CD4-positive, alpha-beta memory T cell (primary cell): ENCODE results near the gene ACVRL1. TPM values are rescaled to one million over a fixed set of nuclear protein-coding genes. Genes with fewer than 3 reads are reported as not detected.
A peak's percentile ranks its signal among the peaks of the same experiment; 100 is the strongest.

Experiments used
- CTCF ChIA-PET: fragments of 350-600 bp; sonication (Branson Sonifier 250); formaldehyde crosslinking; loops from one replicate; lab custom pipeline; 2021; ENCODE audit warnings: inconsistent platforms; ENCODE audit not compliant: partially characterized antibody; lab: Charles Lee
- POLR2A ChIA-PET: fragments of 350-600 bp; sonication (Branson Sonifier 250); formaldehyde crosslinking; loops from one replicate; lab custom pipeline; 2021; ENCODE audit not compliant: partially characterized antibody; lab: Charles Lee
- DNase-seq, 5 donors: peaks; one replicate each; pipeline versions ENCODE4 v3.0.0 to v3.0.0-alpha.2; 2020 to 2022; ENCODE audit warnings: mixed read lengths in 1 of 5
- H3K27ac ChIP-seq: one replicate; pipeline ENCODE4 v1.7.0; 2013; ENCODE audit warnings: low read depth, low read length
- H3K27me3 ChIP-seq: 2 replicates; pipeline ENCODE4 v1.7.0; 2013; ENCODE audit warnings: mild to moderate bottlenecking, low read length, moderate library complexity; ENCODE audit not compliant: insufficient read depth
- H3K36me3 ChIP-seq: 2 replicates; pipeline ENCODE4 v1.7.0; 2013; ENCODE audit warnings: mild to moderate bottlenecking, low read length, moderate library complexity; ENCODE audit not compliant: insufficient read depth
- H3K4me1 ChIP-seq: 2 replicates; pipeline ENCODE4 v1.7.0; 2013; ENCODE audit warnings: mild to moderate bottlenecking, low read length, moderate library complexity; ENCODE audit not compliant: insufficient read depth
- H3K4me3 ChIP-seq, 2 donors: one replicate each; pipeline ENCODE4 v1.7.0; 2013; ENCODE audit warnings: low read length in 2 of 2, mild to moderate bottlenecking in 1 of 2
- H3K9me3 ChIP-seq, 2 donors: one replicate each; pipeline ENCODE4 v1.7.0; 2013; ENCODE audit warnings: low read length in 2 of 2, control low read depth in 1 of 2; ENCODE audit not compliant: control insufficient read depth in 1 of 2
- H3K27ac Mint-ChIP-seq, 7 donors: one replicate each; pipeline ENCODE4 v1.8.0; 2020 to 2021; ENCODE audit warnings: mixed read lengths in 7 of 7, mild to moderate bottlenecking in 6 of 7, inconsistent platforms in 3 of 7, moderate library complexity in 3 of 7
- H3K27me3 Mint-ChIP-seq, 2 donors: one replicate each; pipeline ENCODE4 v1.8.0; 2020 to 2021; ENCODE audit warnings: mixed read lengths in 2 of 2
- H3K36me3 Mint-ChIP-seq, 2 donors: one replicate each; pipeline ENCODE4 v1.8.0; 2020 to 2021; ENCODE audit warnings: mixed read lengths in 2 of 2, inconsistent platforms in 1 of 2, mild to moderate bottlenecking in 1 of 2
- H3K4me1 Mint-ChIP-seq, 4 donors: one replicate each; pipeline ENCODE4 v1.8.0; 2020 to 2021; ENCODE audit warnings: mixed read lengths in 4 of 4, mild to moderate bottlenecking in 1 of 4
- H3K4me3 Mint-ChIP-seq, 8 donors: one replicate each; pipeline ENCODE4 v1.8.0; 2020 to 2021; ENCODE audit warnings: mixed read lengths in 8 of 8, mild to moderate bottlenecking in 7 of 8, moderate library complexity in 6 of 8, inconsistent platforms in 3 of 8
- H3K9me3 Mint-ChIP-seq, 8 donors: one replicate each; pipeline ENCODE4 v1.8.0; 2020 to 2021; ENCODE audit warnings: mixed read lengths in 8 of 8, mild to moderate bottlenecking in 5 of 8, inconsistent platforms in 3 of 8, moderate library complexity in 1 of 8
- intact Hi-C: fragments of 100-400 bp; cut with micrococcal nuclease; formaldehyde crosslinking; loops from one replicate; pipeline ENCODE4 v1.15.1; 2023
- polyA plus RNA-seq, 2 donors: library from polyadenylated mRNA; unstranded; fragments of 300-500 nt; fragmentation: Illumina TruSeq; gene quantifications; one replicate each; pipeline ENCODE4 v1.2.3, GENCODE V29; 2021
- total RNA-seq, 2 experiments: library from RNA; stranded (reverse); gene quantifications; one replicate each; pipeline ENCODE4 v1.2.3, GENCODE V29; 2021

The ACVRL1 gene
- total and polyA plus RNA-seq, 4 experiments from 2014 or later, result 0.15 to 0.83 TPM; not detected in 2

- Histone ChIP-seq H3K9me3 (no peaks in the 10 kb centered on the region), H3K4me1 (no peaks in the 10 kb centered on the region), H3K27me3 (no peaks in the 10 kb centered on the region), H3K4me3 (no peak overlapping the region), H3K27ac (no peak overlapping the region), H3K36me3 (no peaks in the 10 kb centered on the region)
- Mint-ChIP-seq H3K27me3 (peaks cover 0 to 3% of the 10 kb centered on the region in 2 donors), H3K4me1 (peaks cover 0 to 6% (median 0%) of the 10 kb centered on the region in 4 donors), H3K27ac (peak overlapping the region in 1 of 7 donors; percentile 16), H3K36me3 (no peaks in the 10 kb centered on the region), H3K9me3 (no peaks in the 10 kb centered on the region), H3K4me3 (no peak overlapping the region)
- intact Hi-C loops, result no loop called here
- CTCF ChIA-PET, result interaction anchor here (1.0 to 1.2 kb wide), 3 partner anchors 9 to 108 kb away, joined by 3 to 5 read pairs (median 5); no protein-coding TSS in a partner anchor
- POLR2A ChIA-PET, result no interaction called here
- no peak for DNase-seq
These were observed 10.6 kb downstream of the ACVRL1 start for GRCh38 chr12:51917746-51918453.

- no peak overlapping the region for H3K27ac ChIP-seq
- H3K27ac Mint-ChIP-seq, result no peak overlapping the region
- ChIA-PET POLR2A (no interaction called here), CTCF (no interaction called here)
- no peaks in the 10 kb centered on the region for H3K27me3 Mint-ChIP-seq
- H3K4me3 ChIP-seq, result no peak overlapping the region
- peaks cover 0 to 14% (median 3%) of the 10 kb centered on the region in 4 donors for H3K4me1 Mint-ChIP-seq
- DNase-seq, result no peak
- H3K4me1 ChIP-seq, result peaks cover 9% of the 10 kb centered on the region
- H3K9me3 ChIP-seq, result no peaks in the 10 kb centered on the region
- H3K36me3 ChIP-seq, result no peaks in the 10 kb centered on the region
- no peaks in the 10 kb centered on the region for H3K27me3 ChIP-seq
- H3K4me3 Mint-ChIP-seq, result no peak overlapping the region
- no peaks in the 10 kb centered on the region for H3K9me3 Mint-ChIP-seq
- intact Hi-C loops, result no loop called here
- H3K36me3 Mint-ChIP-seq, result no peaks in the 10 kb centered on the region
These were observed 12.7 kb downstream of the ACVRL1 start for GRCh38 chr12:51920046-51920445.

- Histone ChIP-seq H3K36me3 (no peaks in the 10 kb centered on the region), H3K9me3 (no peaks in the 10 kb centered on the region), H3K4me3 (no peak overlapping the region), H3K27ac (no peak overlapping the region), H3K27me3 (no peaks in the 10 kb centered on the region), H3K4me1 (peaks cover 9% of the 10 kb centered on the region)
- POLR2A ChIA-PET, result no interaction called here
- peak overlapping the region in 2 of 7 donors; percentile 22 to 64 for H3K27ac Mint-ChIP-seq
- intact Hi-C loops, result no loop called here
- H3K36me3 Mint-ChIP-seq, result no peaks in the 10 kb centered on the region
- H3K4me1 Mint-ChIP-seq, result peaks cover 3 to 14% (median 5%) of the 10 kb centered on the region in 4 donors
- CTCF ChIA-PET, result interaction anchor here (1.0 to 4.1 kb wide), 9 partner anchors 9 to 161 kb away, joined by 3 to 23 read pairs (median 6); partner anchors contain the start of gene ACVR1B
- peak overlapping the region in 1 of 8 donors; percentile 29 for H3K4me3 Mint-ChIP-seq
- DNase-seq, result no peak
- H3K27me3 Mint-ChIP-seq, result no peaks in the 10 kb centered on the region
- no peaks in the 10 kb centered on the region for H3K9me3 Mint-ChIP-seq
These were observed 13.9 kb downstream of the ACVRL1 start for GRCh38 chr12:51921017-51921725.

- no peaks in the 10 kb centered on the region for H3K27me3 Mint-ChIP-seq
- intact Hi-C loops, result no loop called here
- no peak overlapping the region for H3K27ac ChIP-seq
These were observed 14.8 kb downstream of the ACVRL1 start for GRCh38 chr12:51922146-51922545.

GRCh38 chr12:51922762-51923505 is 15.6 kb downstream of the ACVRL1 start:
- H3K27me3 Mint-ChIP-seq, result no peaks in the 10 kb centered on the region
- no peak overlapping the region for H3K27ac Mint-ChIP-seq
- H3K4me1 Mint-ChIP-seq, result peaks cover 3 to 14% (median 5%) of the 10 kb centered on the region in 4 donors
- ChIA-PET CTCF (interaction anchor here (0.5 to 4.1 kb wide), 18 partner anchors 8 to 115 kb away, joined by 3 to 23 read pairs (median 4); partner anchors contain the start of gene ACVR1B), POLR2A (interaction anchor here (1.5 kb wide), 1 partner anchor 48 kb away, joined by 3 read pairs; no protein-coding TSS in a partner anchor)
- Histone ChIP-seq H3K4me3 (no peak overlapping the region), H3K27ac (no peak overlapping the region), H3K27me3 (no peaks in the 10 kb centered on the region), H3K4me1 (peaks cover 9% of the 10 kb centered on the region), H3K36me3 (no peaks in the 10 kb centered on the region), H3K9me3 (no peaks in the 10 kb centered on the region)
- H3K9me3 Mint-ChIP-seq, result no peaks in the 10 kb centered on the region
- H3K4me3 Mint-ChIP-seq, result peak overlapping the region in 1 of 8 donors; percentile 20
- intact Hi-C loops, result no loop called here
- no peak for DNase-seq
- H3K36me3 Mint-ChIP-seq, result no peaks in the 10 kb centered on the region

More at GRCh38 chr12:51922146-51922545, 14.8 kb downstream of the ACVRL1 start:
- no peaks in the 10 kb centered on the region for H3K9me3 Mint-ChIP-seq
- no peaks in the 10 kb centered on the region for H3K27me3 ChIP-seq
- peaks cover 9% of the 10 kb centered on the region for H3K4me1 ChIP-seq
- ChIA-PET POLR2A (no interaction called here), CTCF (interaction anchor here (1.0 to 4.1 kb wide), 13 partner anchors 10 to 160 kb away, joined by 3 to 23 read pairs (median 7); partner anchors contain the start of gene ACVR1B)
- H3K4me3 ChIP-seq, result no peak overlapping the region
- peaks cover 3 to 14% (median 5%) of the 10 kb centered on the region in 4 donors for H3K4me1 Mint-ChIP-seq
- DNase-seq, result no peak
- no peak overlapping the region for H3K4me3 Mint-ChIP-seq
- peak overlapping the region in 1 of 7 donors; percentile 86 for H3K27ac Mint-ChIP-seq
- no peaks in the 10 kb centered on the region for H3K9me3 ChIP-seq
- no peaks in the 10 kb centered on the region for H3K36me3 ChIP-seq
- H3K36me3 Mint-ChIP-seq, result no peaks in the 10 kb centered on the region

- Histone ChIP-seq H3K27ac (no peak overlapping the region), H3K4me3 (no peak overlapping the region), H3K9me3 (no peaks in the 10 kb centered on the region), H3K36me3 (no peaks in the 10 kb centered on the region), H3K27me3 (no peaks in the 10 kb centered on the region), H3K4me1 (peaks cover 9% of the 10 kb centered on the region)
- Mint-ChIP-seq H3K4me1 (peaks cover 3 to 14% (median 5%) of the 10 kb centered on the region in 4 donors), H3K4me3 (peak overlapping the region in 6 of 8 donors; percentile 24 to 74 (median 54)), H3K27ac (no peak overlapping the region), H3K36me3 (no peaks in the 10 kb centered on the region), H3K27me3 (no peaks in the 10 kb centered on the region), H3K9me3 (no peaks in the 10 kb centered on the region)
- ChIA-PET CTCF (interaction anchor here (0.7 to 4.1 kb wide), 16 partner anchors 8 to 101 kb away, joined by 3 to 23 read pairs (median 6); partner anchors contain the start of gene ACVR1B), POLR2A (interaction anchor here (1.3 to 1.5 kb wide), 2 partner anchors 47 to 57 kb away, joined by 3 to 4 read pairs; no protein-coding TSS in a partner anchor)
- intact Hi-C loops, result no loop called here
- peak in 4 of 5 donors; percentile 33 to 48 (median 42) for DNase-seq
These were observed 16.4 kb downstream of the ACVRL1 start for GRCh38 chr12:51923506-51924365.
